ENCODE measurements around the gene HOXB8.

- TF ChIP-seq POLR2A (IDR thresholded peaks at IDR 0.05) (no peak), CTCF (IDR thresholded peaks at IDR 0.05) (no peak)
Observed at GRCh38 chr17:48603959-48604769, 10.9 kb downstream of the HOXB8 start.
